Activated CD8-positive, alpha-beta memory T cell treated with anti-CD3 and anti-CD28 coated beads, Interleukin-2, amount 50 U/mL, for 1 hour (primary cell): ENCODE measurements around the gene MARCO.
"Not testable (repeated sequence)": the region's sequence is repeated elsewhere in the genome, so short reads cannot be mapped to it uniquely, and the experiment has no call there.

ENCODE experiments used
- DNase-seq: peaks from one replicate; pipeline ENCODE4 v3.0.0-alpha.2; 2020; ENCODE audit errors: extremely low read depth

The MARCO gene

GRCh38 chr2:119005051-119005450 is 63.1 kb downstream of the MARCO start:
- no peak for DNase-seq

DNA sequence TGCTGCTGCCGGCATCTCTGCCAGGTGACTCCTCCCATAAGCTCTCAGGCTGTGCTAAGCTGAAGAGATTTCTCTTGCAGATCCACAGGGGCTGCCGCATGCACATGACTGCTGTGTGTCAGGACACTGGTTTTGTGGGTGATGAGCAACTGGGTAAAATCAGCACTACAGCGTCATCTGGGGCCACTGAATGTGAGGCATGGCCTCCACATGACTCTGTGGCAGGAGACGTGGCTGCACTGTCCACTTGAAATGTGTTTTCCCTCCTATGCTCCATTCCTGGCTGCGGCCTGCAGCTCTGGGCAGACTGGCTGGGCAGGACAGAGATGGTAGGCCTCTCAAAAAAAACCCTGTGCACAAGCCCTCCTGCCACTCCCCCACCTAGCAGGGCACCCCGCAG is 63.6 kb downstream of the MARCO start:
- DNase-seq = no peak

GRCh38 chr2:119006441-119006840 is 64.4 kb downstream of the MARCO start:
- no peak for DNase-seq

- DNase-seq = no peak
Observed at GRCh38 chr2:119008108-119008507, 66.1 kb downstream of the MARCO start.

DNA sequence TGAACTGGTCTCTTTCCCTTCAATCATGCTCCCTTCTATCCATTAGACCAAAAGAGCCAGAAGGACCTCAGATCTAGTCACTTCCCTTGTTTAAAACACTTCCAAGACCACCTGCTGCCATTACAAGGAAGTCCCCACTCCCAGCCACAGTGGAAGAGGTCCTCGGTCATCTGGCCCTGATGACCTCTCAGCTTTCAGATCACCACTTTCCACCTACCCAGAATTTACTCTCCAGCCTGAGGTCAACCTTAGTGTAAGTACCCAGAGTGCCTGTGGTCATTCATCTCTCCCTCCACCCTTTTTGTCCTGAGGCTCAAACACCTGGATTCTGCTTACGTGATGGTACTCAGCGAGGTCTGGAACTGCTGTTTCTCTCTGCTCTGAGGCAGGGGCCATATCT is 67.1 kb downstream of the MARCO start:
- DNase-seq = no peak

DNA sequence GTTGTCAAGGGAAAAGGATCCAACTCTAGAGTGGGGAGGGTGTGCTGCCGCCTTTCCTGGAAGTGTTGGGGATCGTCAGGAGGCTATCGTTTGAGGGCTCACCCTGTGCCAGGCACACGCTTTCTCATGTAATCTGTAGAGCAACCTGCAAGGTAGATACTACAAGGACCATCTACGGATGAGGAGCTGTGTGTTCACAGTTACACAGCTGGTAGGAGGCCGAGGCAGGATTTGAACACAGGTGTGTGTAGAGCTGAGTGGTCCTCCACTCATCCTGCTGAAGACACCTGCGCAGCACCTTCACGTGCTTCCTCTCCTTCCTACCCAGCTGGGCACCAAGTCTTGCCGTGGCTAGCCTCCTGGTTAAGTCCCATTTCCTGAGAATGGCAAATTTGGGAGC is 68.3 kb downstream of the MARCO start:
- no peak for DNase-seq

DNA sequence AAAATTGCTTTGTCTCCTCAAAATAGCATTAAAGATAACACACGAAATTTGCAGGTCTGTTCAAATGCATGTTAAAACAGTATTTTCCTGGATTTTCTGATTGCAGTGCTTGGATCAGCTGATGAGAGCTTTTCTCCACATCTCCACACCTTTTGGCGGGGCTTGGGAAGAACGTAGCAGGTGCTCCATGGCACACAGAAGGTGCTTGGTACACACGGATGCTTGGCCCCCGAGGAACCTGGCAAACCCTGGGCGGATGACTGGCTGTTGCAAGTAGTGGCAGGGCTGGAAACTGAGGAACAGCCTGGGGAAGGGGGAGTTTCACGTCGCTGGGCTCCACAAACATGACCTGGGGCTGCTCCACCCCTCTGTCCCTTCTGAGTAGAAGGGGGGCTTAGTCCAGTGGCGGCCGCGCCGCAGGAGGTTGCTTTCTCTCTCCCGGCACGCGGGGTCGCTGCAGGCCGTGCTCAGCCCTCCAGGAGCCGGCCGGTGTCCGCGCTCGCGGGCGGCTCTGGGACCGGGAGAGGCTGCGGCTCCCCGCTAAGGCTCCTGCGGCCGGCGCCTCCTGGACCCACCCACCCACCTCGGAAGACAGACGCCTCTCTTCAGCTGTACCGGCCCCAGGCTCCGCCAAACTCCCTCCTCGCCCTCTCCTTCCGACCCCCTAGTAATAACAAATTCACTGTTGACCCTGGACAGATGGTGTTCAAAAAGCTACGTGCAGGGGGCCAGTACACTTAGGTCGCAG is 69.3 kb downstream of the MARCO start:
- no peak for DNase-seq

- DNase-seq = no peak
Observed at GRCh38 chr2:119011910-119012209, 69.9 kb downstream of the MARCO start.

DNA sequence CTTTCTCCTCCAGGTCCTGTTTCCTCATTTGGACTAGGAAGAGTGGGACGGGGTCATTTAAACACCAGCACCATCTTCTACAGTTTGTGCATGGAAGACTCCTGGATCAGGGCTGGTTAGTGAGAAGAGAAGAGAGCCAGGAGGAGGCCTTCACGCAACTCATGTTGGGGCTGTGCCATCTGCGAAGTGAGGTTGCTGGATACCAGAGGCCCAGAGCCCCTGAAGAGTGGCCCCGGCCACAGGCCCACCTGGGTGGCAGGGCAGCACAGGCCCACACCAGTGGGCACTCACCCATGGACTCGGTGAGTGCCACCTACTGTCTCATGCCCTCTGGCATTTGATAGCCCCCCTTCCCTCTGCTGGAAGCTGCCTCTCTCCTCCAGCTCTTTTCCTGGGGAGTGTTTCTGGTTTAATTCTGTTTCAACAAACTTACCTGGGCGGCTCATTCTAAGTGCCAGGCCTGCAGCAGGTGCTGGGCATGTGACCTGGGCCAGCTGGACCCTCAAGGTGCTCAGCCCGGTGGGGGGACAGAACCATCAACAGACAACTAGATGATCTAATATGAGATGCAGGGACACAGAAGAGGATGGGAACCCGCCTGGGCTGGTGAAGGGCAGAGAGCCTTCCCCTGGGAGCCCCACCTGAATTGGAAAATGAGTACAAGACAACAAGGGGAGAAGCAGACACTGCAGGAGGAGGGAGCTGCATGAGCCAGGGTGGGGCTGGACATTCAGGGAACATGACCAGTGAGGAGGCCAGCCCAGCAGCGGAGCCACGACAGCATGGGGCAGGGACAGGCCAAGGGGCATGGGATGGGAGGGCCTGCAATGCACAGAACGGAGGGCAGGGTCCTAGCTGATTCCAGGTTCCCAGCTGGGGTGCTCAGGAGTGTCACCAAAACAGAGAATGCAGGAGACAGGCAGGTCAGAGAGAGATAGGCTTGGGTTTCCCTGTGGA is 70.6 kb downstream of the MARCO start:
- DNase-seq = no peak

GRCh38 chr2:119013671-119014070 is 71.7 kb downstream of the MARCO start:
- no peak for DNase-seq

- no peak for DNase-seq
Observed at GRCh38 chr2:119015845-119016244, 73.9 kb downstream of the MARCO start.

DNA sequence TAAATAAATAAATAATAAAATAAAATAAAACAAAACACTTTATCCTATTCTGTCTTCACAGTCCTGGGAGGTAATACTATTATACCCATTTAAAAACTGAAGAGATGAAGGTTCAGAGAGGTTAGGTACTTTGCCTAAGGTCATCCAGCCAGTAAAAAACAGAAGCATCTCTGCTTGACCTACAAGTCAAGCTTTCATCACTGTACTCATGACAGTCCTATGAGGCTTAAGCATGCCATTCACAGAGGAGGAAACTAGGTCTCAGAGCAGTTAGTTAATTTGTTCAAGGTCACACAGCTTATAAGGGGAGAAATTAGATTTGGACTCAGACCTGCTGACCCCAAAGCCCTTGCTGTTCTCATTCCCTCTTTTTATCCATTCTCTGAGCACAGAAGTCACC is 77.5 kb downstream of the MARCO start:
- DNase-seq = no peak

GRCh38 chr2:119022678-119023077 is 80.7 kb downstream of the MARCO start:
- no peak for DNase-seq

- no peak for DNase-seq
Observed at GRCh38 chr2:119023534-119023933, 81.5 kb downstream of the MARCO start.

DNA sequence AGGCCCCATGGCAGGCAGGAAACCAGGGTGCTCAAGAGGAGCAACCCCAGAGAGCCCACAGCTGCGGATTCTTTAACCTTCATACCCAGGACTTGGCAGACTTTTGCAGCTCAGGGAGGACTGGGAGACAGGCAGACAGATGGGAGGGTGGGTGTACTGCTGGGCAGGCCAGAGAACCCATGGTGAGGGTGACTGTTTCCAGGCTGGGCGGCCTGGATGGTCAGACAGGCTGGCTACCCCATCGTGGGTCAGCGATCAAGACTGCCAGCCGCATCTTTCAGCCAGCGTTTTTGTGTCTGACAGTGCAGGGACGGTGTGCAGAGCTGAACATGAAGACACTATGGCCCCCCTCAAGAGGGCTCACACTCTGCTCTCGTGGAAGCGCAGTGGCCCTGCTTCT is 82.2 kb downstream of the MARCO start:
- no peak for DNase-seq

DNA sequence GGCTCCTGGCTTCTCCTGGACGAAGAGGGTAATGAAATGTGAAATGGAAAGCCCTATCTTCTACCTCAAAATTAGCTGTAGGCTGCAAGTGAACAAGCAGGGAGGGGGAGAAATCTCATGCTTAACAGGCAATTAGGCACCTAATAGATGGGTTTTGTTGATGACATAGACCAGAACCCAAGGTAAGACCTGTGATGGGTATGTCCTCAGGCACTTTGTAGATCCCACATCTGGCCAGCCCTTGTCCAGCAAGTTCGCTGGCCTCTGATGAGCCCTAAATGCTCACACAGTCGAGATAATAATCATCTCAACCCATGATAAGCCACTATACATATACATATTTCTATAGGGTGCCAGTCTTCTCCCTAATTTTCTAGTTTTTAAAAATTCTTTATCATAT is 82.6 kb downstream of the MARCO start:
- no peak for DNase-seq

DNA sequence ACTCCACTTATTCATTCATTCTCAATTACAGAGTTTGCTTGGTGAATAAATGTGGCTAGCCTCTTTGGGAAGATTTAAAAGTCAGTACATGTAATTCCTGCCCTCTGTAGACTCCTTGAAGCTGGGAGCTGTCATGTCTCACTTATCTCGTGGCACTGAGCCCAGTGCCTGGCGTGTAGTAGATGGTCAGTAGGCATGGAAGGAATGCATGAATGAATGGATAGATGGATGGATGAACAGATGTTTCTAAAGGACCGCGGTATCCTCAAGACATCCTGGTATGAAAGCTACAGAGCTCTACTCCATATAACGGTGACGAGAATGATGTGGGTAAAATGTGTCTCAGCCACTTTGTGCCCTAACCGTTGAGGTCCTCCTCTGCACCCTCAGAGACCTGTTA is 83.0 kb downstream of the MARCO start:
- no peak for DNase-seq

DNA sequence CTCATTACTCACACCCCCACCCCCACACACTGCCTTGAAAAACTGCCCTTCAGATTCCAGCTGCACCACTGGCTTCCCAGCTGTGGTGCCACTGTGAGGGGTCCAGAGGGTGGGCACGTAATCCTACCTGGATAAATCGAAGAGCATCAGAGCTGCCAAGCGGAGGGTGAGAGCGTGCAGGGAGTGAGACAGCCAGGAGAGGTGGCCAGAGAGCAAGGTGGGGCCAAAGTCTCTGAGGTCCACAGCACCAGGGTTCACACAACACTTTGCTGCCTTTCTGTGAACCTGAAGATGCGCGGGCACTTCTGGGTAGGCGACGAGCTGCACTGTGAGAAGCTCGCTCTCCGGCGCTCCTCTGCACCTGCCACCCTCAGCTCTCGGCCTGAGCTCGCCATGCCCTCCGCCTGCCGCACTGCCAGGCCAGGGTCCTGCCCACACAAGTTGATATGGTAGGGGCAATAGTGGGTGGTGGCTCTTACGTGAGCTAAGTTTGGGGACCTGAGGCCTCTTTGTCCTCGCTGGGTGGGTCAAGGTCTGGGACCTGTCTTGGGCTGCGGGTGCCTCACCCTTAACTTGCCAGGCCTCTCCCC is 83.9 kb downstream of the MARCO start:
- no peak for DNase-seq

DNA sequence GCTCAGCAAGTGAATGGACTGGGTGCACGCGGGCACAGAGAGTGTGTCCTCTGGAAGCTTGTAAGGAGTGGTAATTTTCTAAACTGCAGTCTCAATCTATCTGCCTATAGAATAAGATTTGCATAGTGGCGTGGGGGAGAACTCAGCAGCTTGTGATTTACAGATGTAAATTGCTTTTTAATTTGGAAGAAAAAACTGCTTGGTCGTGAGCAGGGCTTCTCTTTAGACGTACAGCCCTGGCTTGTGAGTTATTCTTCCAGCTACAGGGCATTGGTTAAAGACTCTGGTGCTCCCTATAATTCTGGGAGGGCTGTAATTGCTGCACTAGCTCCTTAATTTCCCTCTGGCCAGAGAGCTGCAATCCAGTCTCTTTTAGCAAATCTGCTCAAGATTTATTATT is 84.9 kb downstream of the MARCO start:
- no peak for DNase-seq

DNA sequence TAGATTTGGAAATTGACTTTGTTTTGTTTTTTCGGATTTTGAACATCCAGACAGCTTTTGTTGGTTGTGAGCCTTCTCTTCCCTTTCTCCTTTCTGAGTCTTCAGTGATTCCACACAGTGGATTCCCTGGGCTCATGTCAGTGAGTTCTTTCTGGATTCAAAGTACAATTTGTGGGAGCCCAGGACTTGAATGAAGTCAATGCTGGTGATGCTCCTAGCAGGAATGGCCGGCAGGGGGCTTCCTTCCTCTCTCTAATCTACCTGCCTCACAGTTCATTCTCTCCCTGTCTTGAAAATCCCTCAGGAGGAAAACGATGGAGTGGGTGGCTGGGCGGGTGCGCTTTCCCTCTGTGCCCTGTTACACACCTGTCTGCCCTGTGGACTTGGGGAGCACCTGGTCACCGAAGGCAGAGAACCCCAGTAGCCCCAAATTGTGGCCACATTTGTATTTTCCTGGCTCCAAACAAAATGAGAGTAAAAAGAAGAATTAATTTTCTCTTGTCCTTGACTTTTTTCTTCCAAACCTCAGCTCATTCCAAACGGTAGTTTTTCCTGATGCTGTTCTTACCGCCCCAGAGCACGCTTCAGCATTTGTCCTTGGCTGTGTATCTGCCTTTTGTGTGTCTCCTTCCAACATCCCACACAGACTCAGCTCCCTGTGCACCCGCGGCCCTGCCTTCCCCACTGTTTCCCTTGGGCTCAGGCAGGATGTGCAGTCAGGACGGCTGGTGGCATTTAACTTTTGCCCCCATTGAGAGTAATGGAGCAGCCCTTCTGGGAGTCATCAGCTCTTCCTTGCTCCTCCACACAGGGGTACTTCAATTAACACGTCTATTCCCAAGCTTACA is 86.6 kb downstream of the MARCO start:
- no peak for DNase-seq

DNA sequence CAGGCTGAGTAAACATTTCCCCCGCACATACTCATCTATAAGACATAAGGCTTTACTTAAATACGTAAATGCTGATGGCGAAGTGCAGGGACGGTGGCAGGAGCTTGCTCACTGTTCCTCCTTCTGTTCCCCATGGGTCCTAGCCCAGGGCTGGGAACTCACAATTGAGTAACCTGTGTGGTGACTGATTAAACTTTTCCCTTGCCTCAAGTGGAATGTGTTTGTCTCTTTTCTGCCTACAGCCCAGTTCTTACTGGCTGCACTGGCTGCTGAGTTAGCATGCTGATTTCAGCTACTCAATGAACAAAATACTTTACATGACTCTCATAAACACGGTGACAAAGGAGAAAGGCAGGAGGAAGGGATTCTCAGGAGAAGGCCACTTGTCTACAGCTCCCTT is 87.3 kb downstream of the MARCO start:
- no peak for DNase-seq

- DNase-seq = not testable (repeated sequence)
Observed at GRCh38 chr2:119037922-119038321, 95.9 kb downstream of the MARCO start.
